Measurements from ENCODE around the gene BEX3.

DNA sequence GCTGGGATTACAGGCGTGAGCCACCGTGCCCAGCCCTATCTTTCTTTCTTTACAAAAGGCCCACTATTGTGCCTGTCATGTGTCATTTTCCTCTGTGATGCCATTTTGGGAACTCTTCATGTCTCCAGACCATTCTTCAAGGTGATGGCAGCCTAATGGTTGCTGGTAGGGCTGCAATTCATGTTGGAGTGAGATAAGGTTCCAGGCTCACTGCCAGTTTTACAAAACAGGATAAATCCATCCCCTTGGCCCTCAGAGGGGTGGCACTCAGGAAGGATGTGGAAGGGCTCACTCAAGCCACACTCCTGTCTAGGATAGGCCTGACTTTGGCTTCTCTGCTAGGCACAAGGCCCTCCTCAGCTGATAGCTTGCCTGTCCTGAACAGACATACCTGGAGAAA, 16.2 kb upstream of the BEX3 start:
- TF ChIP-seq, protein P1, sequence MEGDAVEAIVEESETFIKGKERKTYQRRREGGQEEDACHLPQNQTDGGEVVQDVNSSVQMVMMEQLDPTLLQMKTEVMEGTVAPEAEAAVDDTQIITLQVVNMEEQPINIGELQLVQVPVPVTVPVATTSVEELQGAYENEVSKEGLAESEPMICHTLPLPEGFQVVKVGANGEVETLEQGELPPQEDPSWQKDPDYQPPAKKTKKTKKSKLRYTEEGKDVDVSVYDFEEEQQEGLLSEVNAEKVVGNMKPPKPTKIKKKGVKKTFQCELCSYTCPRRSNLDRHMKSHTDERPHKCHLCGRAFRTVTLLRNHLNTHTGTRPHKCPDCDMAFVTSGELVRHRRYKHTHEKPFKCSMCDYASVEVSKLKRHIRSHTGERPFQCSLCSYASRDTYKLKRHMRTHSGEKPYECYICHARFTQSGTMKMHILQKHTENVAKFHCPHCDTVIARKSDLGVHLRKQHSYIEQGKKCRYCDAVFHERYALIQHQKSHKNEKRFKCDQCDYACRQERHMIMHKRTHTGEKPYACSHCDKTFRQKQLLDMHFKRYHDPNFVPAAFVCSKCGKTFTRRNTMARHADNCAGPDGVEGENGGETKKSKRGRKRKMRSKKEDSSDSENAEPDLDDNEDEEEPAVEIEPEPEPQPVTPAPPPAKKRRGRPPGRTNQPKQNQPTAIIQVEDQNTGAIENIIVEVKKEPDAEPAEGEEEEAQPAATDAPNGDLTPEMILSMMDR (IDR thresholded peaks at IDR 0.05; ENCODE audit: insufficient read depth, low read length) = no peak
- TF ChIP-seq, protein P2, sequence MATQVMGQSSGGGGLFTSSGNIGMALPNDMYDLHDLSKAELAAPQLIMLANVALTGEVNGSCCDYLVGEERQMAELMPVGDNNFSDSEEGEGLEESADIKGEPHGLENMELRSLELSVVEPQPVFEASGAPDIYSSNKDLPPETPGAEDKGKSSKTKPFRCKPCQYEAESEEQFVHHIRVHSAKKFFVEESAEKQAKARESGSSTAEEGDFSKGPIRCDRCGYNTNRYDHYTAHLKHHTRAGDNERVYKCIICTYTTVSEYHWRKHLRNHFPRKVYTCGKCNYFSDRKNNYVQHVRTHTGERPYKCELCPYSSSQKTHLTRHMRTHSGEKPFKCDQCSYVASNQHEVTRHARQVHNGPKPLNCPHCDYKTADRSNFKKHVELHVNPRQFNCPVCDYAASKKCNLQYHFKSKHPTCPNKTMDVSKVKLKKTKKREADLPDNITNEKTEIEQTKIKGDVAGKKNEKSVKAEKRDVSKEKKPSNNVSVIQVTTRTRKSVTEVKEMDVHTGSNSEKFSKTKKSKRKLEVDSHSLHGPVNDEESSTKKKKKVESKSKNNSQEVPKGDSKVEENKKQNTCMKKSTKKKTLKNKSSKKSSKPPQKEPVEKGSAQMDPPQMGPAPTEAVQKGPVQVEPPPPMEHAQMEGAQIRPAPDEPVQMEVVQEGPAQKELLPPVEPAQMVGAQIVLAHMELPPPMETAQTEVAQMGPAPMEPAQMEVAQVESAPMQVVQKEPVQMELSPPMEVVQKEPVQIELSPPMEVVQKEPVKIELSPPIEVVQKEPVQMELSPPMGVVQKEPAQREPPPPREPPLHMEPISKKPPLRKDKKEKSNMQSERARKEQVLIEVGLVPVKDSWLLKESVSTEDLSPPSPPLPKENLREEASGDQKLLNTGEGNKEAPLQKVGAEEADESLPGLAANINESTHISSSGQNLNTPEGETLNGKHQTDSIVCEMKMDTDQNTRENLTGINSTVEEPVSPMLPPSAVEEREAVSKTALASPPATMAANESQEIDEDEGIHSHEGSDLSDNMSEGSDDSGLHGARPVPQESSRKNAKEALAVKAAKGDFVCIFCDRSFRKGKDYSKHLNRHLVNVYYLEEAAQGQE (IDR thresholded peaks at IDR 0.05; ENCODE audit: insufficient replicate concordance, low read depth) = no peak
